ENCODE results near the gene MPC1. TPM values are rescaled to one million over a fixed set of nuclear protein-coding genes. Genes with fewer than 3 reads are reported as not detected.

MPC1 gene
- polyA plus RNA-seq, 1 experiment: 20.0 TPM

GRCh38 chr6:166315436-166315835 is 67.3 kb downstream of the MPC1 start:
- H3K27ac ChIP-seq (ENCODE audit: low read depth, low read length): no peak overlapping the region
- POLR2A ChIA-PET: no interaction called here
- no peak overlapping the region for H3K4me3 ChIP-seq (ENCODE audit: low read depth, low read length)
- TF ChIP-seq, protein P1, sequence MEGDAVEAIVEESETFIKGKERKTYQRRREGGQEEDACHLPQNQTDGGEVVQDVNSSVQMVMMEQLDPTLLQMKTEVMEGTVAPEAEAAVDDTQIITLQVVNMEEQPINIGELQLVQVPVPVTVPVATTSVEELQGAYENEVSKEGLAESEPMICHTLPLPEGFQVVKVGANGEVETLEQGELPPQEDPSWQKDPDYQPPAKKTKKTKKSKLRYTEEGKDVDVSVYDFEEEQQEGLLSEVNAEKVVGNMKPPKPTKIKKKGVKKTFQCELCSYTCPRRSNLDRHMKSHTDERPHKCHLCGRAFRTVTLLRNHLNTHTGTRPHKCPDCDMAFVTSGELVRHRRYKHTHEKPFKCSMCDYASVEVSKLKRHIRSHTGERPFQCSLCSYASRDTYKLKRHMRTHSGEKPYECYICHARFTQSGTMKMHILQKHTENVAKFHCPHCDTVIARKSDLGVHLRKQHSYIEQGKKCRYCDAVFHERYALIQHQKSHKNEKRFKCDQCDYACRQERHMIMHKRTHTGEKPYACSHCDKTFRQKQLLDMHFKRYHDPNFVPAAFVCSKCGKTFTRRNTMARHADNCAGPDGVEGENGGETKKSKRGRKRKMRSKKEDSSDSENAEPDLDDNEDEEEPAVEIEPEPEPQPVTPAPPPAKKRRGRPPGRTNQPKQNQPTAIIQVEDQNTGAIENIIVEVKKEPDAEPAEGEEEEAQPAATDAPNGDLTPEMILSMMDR (IDR thresholded peaks at IDR 0.05; ENCODE audit: low read depth, low read length): no peak
- no peaks in the 10 kb centered on the region for H3K9me3 ChIP-seq (ENCODE audit: control insufficient read depth, insufficient read depth, low read length)
- no peak for DNase-seq (ENCODE audit: low read depth, low spot score)
- CTCF ChIA-PET: no interaction called here
- peaks cover 2% of the 10 kb centered on the region for H3K27me3 ChIP-seq (ENCODE audit: control insufficient read depth, insufficient read depth, low read length)

Other genes starting within 250 kb of the MPC1 start
- gene TBXT, start 215.1 kb downstream of the MPC1 start, polyA plus RNA-seq (2011; rRNA removed): not detected in 2 replicates
- gene PRR18, start 74.5 kb downstream of the MPC1 start, polyA plus RNA-seq (2011; rRNA removed): not detected in 2 replicates
- gene SFT2D1, start 40.4 kb downstream of the MPC1 start, polyA plus RNA-seq (2011; rRNA removed): 54.8 and 76.5 TPM in 2 replicates
- 0.77 and 0.87 TPM in 2 replicates for gene RAMACL, start 203.7 kb upstream of the MPC1 start, polyA plus RNA-seq (2011; rRNA removed)
- 70.9 and 76.6 TPM in 2 replicates for gene RPS6KA2, start 244.3 kb upstream of the MPC1 start, polyA plus RNA-seq (2011; rRNA removed)

Data from AG04450 (cell line).